ENCODE measurements around the gene FBXL16.
"Not testable (repeated sequence)": the region's sequence is repeated elsewhere in the genome, so short reads cannot be mapped to it uniquely, and the experiment has no call there.

Gene FBXL16

GRCh38 chr16:715477-716199 lies 10.0 kb upstream of the FBXL16 start:
- peak overlapping the region; percentile 45 for H3K4me3 ChIP-seq (ENCODE audit: low read depth, low read length)
- TF ChIP-seq CTCF (IDR thresholded peaks at IDR 0.05; ENCODE audit: borderline replicate concordance, insufficient read depth, low read depth, low read length), result peak; percentile 7; the same call in 1 of the 2 replicates

- no peak for TF ChIP-seq CTCF (IDR thresholded peaks at IDR 0.05; ENCODE audit: borderline replicate concordance, insufficient read depth, low read depth, low read length)
- peak within 1 kb of the TSS; percentile 45 for H3K4me3 ChIP-seq (ENCODE audit: low read depth, low read length)
These were observed 9.2 kb upstream of the FBXL16 start, which contains the start of gene METRN for GRCh38 chr16:714558-715476. TSS of gene METRN (plus strand) at chr16:715118. CDS start at chr16:715290, 172 bp downstream.

- H3K4me3 ChIP-seq (ENCODE audit: low read depth, low read length), result no peak overlapping the region
- no peak for TF ChIP-seq CTCF (IDR thresholded peaks at IDR 0.05; ENCODE audit: borderline replicate concordance, insufficient read depth, low read depth, low read length)
These were observed 8.5 kb upstream of the FBXL16 start for GRCh38 chr16:714079-714478.

GRCh38 chr16:712740-713250 lies 7.2 kb upstream of the FBXL16 start:
- TF ChIP-seq CTCF (IDR thresholded peaks at IDR 0.05; ENCODE audit: borderline replicate concordance, insufficient read depth, low read depth, low read length), result peak; percentile 43; the same call in 1 of the 2 replicates
- H3K4me3 ChIP-seq (ENCODE audit: low read depth, low read length), result not testable (repeated sequence)

GRCh38 chr16:711548-712320 lies 6.1 kb upstream of the FBXL16 start:
- no peak overlapping the region for H3K4me3 ChIP-seq (ENCODE audit: low read depth, low read length)

More at GRCh38 chr16:711548-712320, 6.1 kb upstream of the FBXL16 start:
- peak; percentile 94 for TF ChIP-seq CTCF (IDR thresholded peaks at IDR 0.05; ENCODE audit: borderline replicate concordance, insufficient read depth, low read depth, low read length)

All from GM12875 (cell line).